Kidney (tissue), 14 donors: ENCODE measurements around the gene LINGO3. TPM values are rescaled to one million over a fixed set of nuclear protein-coding genes. Genes with fewer than 3 reads are reported as not detected.

Source experiments
- DNase-seq, 5 donors: peaks; one replicate each; pipeline ENCODE4 v3.0.0-alpha.2; 2013 to 2020
- FAIRE-seq: peaks from 2 replicates; lab custom pipeline; 2012; peaks lifted over from hg19 to GRCh38; lab: Jason Lieb, UNC
- H3K27ac ChIP-seq, 2 donors: one replicate each; pipeline ENCODE4 v1.7.0; 2013; ENCODE audit warnings: low read depth in 2 of 2, low read length in 2 of 2, inconsistent platforms in 1 of 2
- H3K27me3 ChIP-seq: one replicate; pipeline ENCODE4 v1.7.1; 2013; ENCODE audit warnings: low read length, inconsistent platforms; ENCODE audit not compliant: control insufficient read depth, insufficient read depth
- H3K36me3 ChIP-seq, 3 donors: one replicate each; pipeline versions ENCODE4 v1.7.0 to v1.7.1; 2013; ENCODE audit warnings: low read length in 3 of 3, control low read depth in 1 of 3, inconsistent platforms in 1 of 3; ENCODE audit not compliant: insufficient read depth in 3 of 3, control insufficient read depth in 2 of 3
- H3K4me1 ChIP-seq, 3 donors: one replicate each; pipeline versions ENCODE4 v1.7.0 to v1.7.1; 2013; ENCODE audit warnings: low read length in 3 of 3, inconsistent platforms in 1 of 3, low read depth in 1 of 3; ENCODE audit not compliant: control insufficient read depth in 2 of 3, insufficient read depth in 2 of 3
- H3K4me3 ChIP-seq, 3 donors: one replicate each; pipeline versions ENCODE4 v1.7.0 to v1.8.1; 2013; ENCODE audit warnings: low read length in 3 of 3, control low read depth in 1 of 3, inconsistent platforms in 1 of 3
- H3K9ac ChIP-seq, 3 donors: one replicate each; pipeline versions ENCODE4 v1.7.0 to v1.7.1; 2013; ENCODE audit warnings: low read length in 3 of 3, control low read depth in 1 of 3, inconsistent platforms in 1 of 3
- H3K9me3 ChIP-seq, 3 donors: one replicate each; pipeline versions ENCODE4 v1.7.0 to v1.7.1; 2013; ENCODE audit warnings: low read length in 3 of 3, control low read depth in 1 of 3, inconsistent platforms in 1 of 3; ENCODE audit not compliant: control insufficient read depth in 2 of 3, insufficient read depth in 1 of 3
- CTCF ChIP-seq: IDR thresholded peaks from 3 replicates; pipeline ENCODE4 v1.5.1; 2012; ENCODE audit warnings: mild to moderate bottlenecking, moderate library complexity, borderline replicate concordance; ENCODE audit not compliant: insufficient read depth; ENCODE audit errors: extremely low read depth
- intact Hi-C: fragments of 100-400 bp; cut with DNase I; formaldehyde crosslinking; loops from one replicate; pipeline ENCODE4 v1.11.1; 2022
- polyA plus RNA-seq: library from polyadenylated mRNA; stranded (reverse); fragments of 350-450 nt; fragmentation: Illumina TruSeq; extraction: RNeasy Lipid Tissue Mini Kit (QIAGEN cat#74804); gene quantifications from one replicate; pipeline ENCODE4 v1.2.3, GENCODE V29; 2014; ENCODE audit warnings: low read depth, low replicate concordance; ENCODE audit not compliant: insufficient read depth
- total RNA-seq: library from RNA; stranded (reverse); fragmentation: NEBNext Ultra II Directional; extraction: Animal tissue kit (Norgen Biotek cat#: 25700); gene quantifications from one replicate; pipeline ENCODE4 v1.2.1, GENCODE V29; 2021
- donor health status: control.
- donor health status: control.
- donor health status: control.
- donor health status: control.
- donor health status: control.
- donor health status: DM: yes; HTN: yes; CAD: no.
- donor health status: Normal renal cell carcinoma (clear cell type).

Gene LINGO3
- total and polyA plus RNA-seq, 2 donors from 2014 or later, result 0.09 TPM; not detected in 1

- FAIRE-seq (no peak), DNase-seq (no peak)
- H3K9ac ChIP-seq, result peak overlapping the region in 1 of 3 donors; percentile 22
- H3K36me3 ChIP-seq, result peaks cover 0 to 13% (median 0%) of the 10 kb centered on the region in 3 donors
- no peaks in the 10 kb centered on the region for H3K9me3 ChIP-seq
- no peak overlapping the region for H3K27ac ChIP-seq
- peak overlapping the region; percentile 54 to 77 (median 56) for H3K4me3 ChIP-seq
- no peak for TF ChIP-seq CTCF
- intact Hi-C loops, result no loop called here
- peaks cover 0 to 18% (median 2%) of the 10 kb centered on the region in 3 donors for H3K4me1 ChIP-seq
- H3K27me3 ChIP-seq, result no peaks in the 10 kb centered on the region
Observed at GRCh38 chr19:2268480-2268830, 39.5 kb downstream of the LINGO3 start.

GRCh38 chr19:2266183-2266993 is 41.6 kb downstream of the LINGO3 start:
- H3K4me3 ChIP-seq, result no peak overlapping the region
- FAIRE-seq (no peak), DNase-seq (peak in 3 of 5 donors; percentile 66 to 94 (median 84))
- no peaks in the 10 kb centered on the region for H3K27me3 ChIP-seq
- peaks cover 0 to 1% (median 0%) of the 10 kb centered on the region in 3 donors for H3K36me3 ChIP-seq
- peaks cover 0 to 6% (median 0%) of the 10 kb centered on the region in 3 donors for H3K4me1 ChIP-seq
- H3K9ac ChIP-seq, result no peak overlapping the region
- intact Hi-C loops, result no loop called here
- TF ChIP-seq CTCF, result no peak
- peak overlapping the region in 1 of 2 donors; percentile 85 for H3K27ac ChIP-seq
- no peaks in the 10 kb centered on the region for H3K9me3 ChIP-seq

GRCh38 chr19:2261438-2262172 is 46.3 kb downstream of the LINGO3 start:
- Histone ChIP-seq H3K4me1 (peaks cover 0 to 2% (median 0%) of the 10 kb centered on the region in 3 donors), H3K9ac (no peak overlapping the region)

More at GRCh38 chr19:2261438-2262172, 46.3 kb downstream of the LINGO3 start:
- TF ChIP-seq CTCF, result peak; percentile 59
- intact Hi-C loops, result no loop called here
- FAIRE-seq, result no peak
- no peaks in the 10 kb centered on the region for H3K27me3 ChIP-seq
- H3K4me3 ChIP-seq, result no peak overlapping the region
- no peaks in the 10 kb centered on the region for H3K9me3 ChIP-seq
- H3K27ac ChIP-seq, result no peak overlapping the region
- no peak for DNase-seq
- H3K36me3 ChIP-seq, result no peaks in the 10 kb centered on the region
